H1 (cell line): ENCODE measurements around the gene KATNIP. TPM values are rescaled to one million over a fixed set of nuclear protein-coding genes. Genes with fewer than 3 reads are reported as not detected.

ENCODE experiments used
- CTCF ChIA-PET: fragments of 300-600 bp; sonication (Branson Sonifier 250); formaldehyde crosslinking; loops from one replicate; lab custom pipeline; 2021; ENCODE audit not compliant: partially characterized antibody; lab: Charles Lee
- POLR2A ChIA-PET: fragments of 300-600 bp; sonication (Branson Sonifier 250); formaldehyde crosslinking; loops from one replicate; lab custom pipeline; 2021; ENCODE audit warnings: inconsistent platforms; ENCODE audit not compliant: partially characterized antibody; lab: Charles Lee
- DNase-seq, 2 experiments: peaks; one replicate each; pipeline versions ENCODE4 v3.0.0 to v3.0.0-alpha.2; 2010 to 2022; ENCODE audit warnings: low spot score in 2 of 2, low read depth in 1 of 2, mixed read lengths in 1 of 2
- FAIRE-seq: peaks from 2 replicates; lab custom pipeline; 2011; peaks lifted over from hg19 to GRCh38; lab: Jason Lieb, UNC
- H2AFZ ChIP-seq: 2 replicates; pipeline ENCODE4 v1.8.1; 2012; ENCODE audit warnings: low read length, inconsistent platforms
- H2AK5ac ChIP-seq: 2 replicates; pipeline ENCODE4 v1.6.1; 2013; ENCODE audit warnings: low read depth, low read length
- H2BK120ac ChIP-seq: replicated peaks from 2 replicates; pipeline ENCODE3; 2013; ENCODE audit warnings: low read depth, low read length, inconsistent platforms
- H2BK12ac ChIP-seq: 2 replicates; pipeline ENCODE4 v1.6.1; 2013; ENCODE audit warnings: low read depth, low read length
- H2BK15ac ChIP-seq: 2 replicates; pipeline ENCODE4 v1.6.1; 2013; ENCODE audit warnings: low read length
- H2BK20ac ChIP-seq: 2 replicates; pipeline ENCODE4 v1.6.1; 2013; ENCODE audit warnings: low read length
- H2BK5ac ChIP-seq: 2 replicates; pipeline ENCODE4 v1.6.1; 2013; ENCODE audit warnings: low read depth, low read length
- H3K14ac ChIP-seq: 2 replicates; pipeline ENCODE4 v1.6.1; 2013; ENCODE audit warnings: inconsistent platforms; ENCODE audit not compliant: insufficient read length
- H3K18ac ChIP-seq: 2 replicates; pipeline ENCODE4 v1.6.1; 2013; ENCODE audit warnings: low read length; ENCODE audit errors: extremely low read depth
- H3K23ac ChIP-seq: 2 replicates; pipeline ENCODE4 v1.6.1; 2013; ENCODE audit warnings: inconsistent platforms; ENCODE audit not compliant: insufficient read length
- H3K23me2 ChIP-seq: 2 replicates; pipeline ENCODE4 v1.6.1; 2013; ENCODE audit warnings: low read depth, low read length
- H3K27ac ChIP-seq: 2 replicates; pipeline ENCODE4 v1.6.1; 2011; ENCODE audit warnings: low read depth, low read length, inconsistent platforms
- H3K27me3 ChIP-seq, 4 experiments: replicated peaks in 1 of 4; 1 replicate in 1 of 4; 2 replicates in 3 of 4; pipeline versions ENCODE4 v1.6.1 to v1.8.1; 2011 to 2013; ENCODE audit warnings: low read length in 3 of 4, mild to moderate bottlenecking in 3 of 4, inconsistent platforms in 2 of 4, mixed read lengths in 2 of 4, moderate library complexity in 1 of 4; ENCODE audit not compliant: control insufficient read depth in 3 of 4, insufficient read depth in 3 of 4; ENCODE audit errors: extremely low read depth in 1 of 4
- H3K36me3 ChIP-seq, 4 experiments: 2 replicates each; pipeline versions ENCODE4 v1.6.1 to v1.8.1; 2011 to 2013; ENCODE audit warnings: mild to moderate bottlenecking in 4 of 4, low read length in 3 of 4, moderate library complexity in 2 of 4, control low read depth in 1 of 4, inconsistent platforms in 1 of 4; ENCODE audit not compliant: insufficient read depth in 4 of 4, control insufficient read depth in 2 of 4
- H3K4ac ChIP-seq: replicated peaks from 2 replicates; pipeline ENCODE3; 2013; ENCODE audit warnings: low read length, low read depth, mixed read lengths, inconsistent platforms; ENCODE audit not compliant: insufficient read length
- H3K4me1 ChIP-seq, 4 experiments: replicated peaks in 1 of 4; 1 replicate in 1 of 4; 2 replicates in 3 of 4; pipeline versions ENCODE4 v1.6.1 to v1.8.1; 2011 to 2013; ENCODE audit warnings: low read length in 3 of 4, inconsistent platforms in 2 of 4, mixed read lengths in 1 of 4; ENCODE audit not compliant: insufficient read depth in 4 of 4, control insufficient read depth in 3 of 4
- H3K4me2 ChIP-seq, 2 experiments: 2 replicates each; pipeline versions ENCODE4 v1.6.1 to v1.8.1; 2011 to 2013; ENCODE audit warnings: low read depth in 2 of 2, low read length in 2 of 2, control low read depth in 1 of 2, inconsistent platforms in 1 of 2, mild to moderate bottlenecking in 1 of 2; ENCODE audit not compliant: insufficient read depth in 1 of 2
- H3K4me3 ChIP-seq, 4 experiments: fragments of 200-600, 300-600 bp in 1 of 4; sonication (generic), shearing (Covaris generic), sonication (Bioruptor Twin) in 1 of 4; 2 replicates each; pipeline versions ENCODE4 v1.5.1 to v1.8.1; 2011 to 2016; ENCODE audit warnings: low read length in 4 of 4, low read depth in 3 of 4, control low read depth in 2 of 4, inconsistent platforms in 2 of 4, mild to moderate bottlenecking in 2 of 4, mixed read lengths in 1 of 4, moderate library complexity in 1 of 4; ENCODE audit not compliant: insufficient read depth in 2 of 4; ENCODE audit errors: extremely low read depth in 1 of 4
- H3K56ac ChIP-seq: replicated peaks from 2 replicates; pipeline ENCODE3; 2013; ENCODE audit warnings: low read depth, mild to moderate bottlenecking, mixed read lengths, low read length, inconsistent platforms; ENCODE audit not compliant: insufficient read length
- H3K79me1 ChIP-seq: 2 replicates; pipeline ENCODE4 v1.6.1; 2013; ENCODE audit warnings: low read depth, low read length, control low read depth
- H3K79me2 ChIP-seq, 2 experiments: 2 replicates each; pipeline versions ENCODE4 v1.6.1 to v1.8.1; 2012 to 2013; ENCODE audit warnings: low read length in 2 of 2, mild to moderate bottlenecking in 2 of 2, inconsistent platforms in 1 of 2; ENCODE audit not compliant: insufficient read depth in 2 of 2, control insufficient read depth in 1 of 2
- H3K9ac ChIP-seq, 4 experiments: replicated peaks in 1 of 4; 1 replicate in 1 of 4; 2 replicates in 3 of 4; pipeline versions ENCODE4 v1.6.1 to v1.8.1; 2011 to 2013; ENCODE audit warnings: low read depth in 3 of 4, low read length in 3 of 4, control low read depth in 2 of 4, mild to moderate bottlenecking in 2 of 4, moderate library complexity in 2 of 4, inconsistent platforms in 1 of 4; ENCODE audit errors: extremely low read depth in 1 of 4
- H3K9me3 ChIP-seq, 2 experiments: 2 replicates each; pipeline versions ENCODE4 v1.6.1 to v1.8.1; 2012 to 2013; ENCODE audit warnings: mild to moderate bottlenecking in 2 of 2, moderate library complexity in 2 of 2, control low read depth in 1 of 2, inconsistent platforms in 1 of 2, low read depth in 1 of 2, low read length in 1 of 2, mixed read lengths in 1 of 2; ENCODE audit not compliant: insufficient read depth in 2 of 2
- H4K20me1 ChIP-seq, 2 experiments: replicated peaks in 1 of 2; 2 replicates each; pipeline versions ENCODE3 to v1.8.1; 2011 to 2013; ENCODE audit warnings: inconsistent platforms in 2 of 2, low read length in 2 of 2, mild to moderate bottlenecking in 1 of 2; ENCODE audit not compliant: insufficient read depth in 2 of 2, control insufficient read depth in 1 of 2
- H4K5ac ChIP-seq: 2 replicates; pipeline ENCODE4 v1.6.1; 2013; ENCODE audit warnings: low read length, low read depth, mixed read lengths, inconsistent platforms; ENCODE audit not compliant: insufficient read length
- H4K8ac ChIP-seq: 2 replicates; pipeline ENCODE4 v1.8.0; 2013; ENCODE audit warnings: mild to moderate bottlenecking, moderate library complexity, low read length, inconsistent platforms; ENCODE audit not compliant: insufficient read depth; ENCODE audit errors: extremely low read depth
- H4K91ac ChIP-seq: replicated peaks from 2 replicates; pipeline ENCODE3; 2013; ENCODE audit warnings: low read length, mixed read lengths, inconsistent platforms; ENCODE audit not compliant: insufficient read length
- CBX8 ChIP-seq: fragments of 300-800, 300-1000 bp; sonication (generic); IDR thresholded peaks from 2 replicates; pipeline ENCODE4 v1.7.1; 2016; ENCODE audit warnings: low read depth, low read length, borderline replicate concordance
- CHD2 ChIP-seq: IDR thresholded peaks from 2 replicates; pipeline ENCODE4 v1.6.1; 2012; ENCODE audit warnings: low read length, improper control_type of control experiment
- EGR1 ChIP-seq: IDR thresholded peaks from 2 replicates; pipeline ENCODE4 v1.6.1; 2011; ENCODE audit warnings: low read depth, low read length, borderline replicate concordance
- KDM1A ChIP-seq: fragments of 200-600, 300-600 bp; sonication (generic); IDR thresholded peaks from 2 replicates; pipeline ENCODE4 v1.7.1; 2016; ENCODE audit warnings: mild to moderate bottlenecking, low read length, borderline replicate concordance
- POLR2AphosphoS5 ChIP-seq: IDR thresholded peaks from 2 replicates; pipeline ENCODE4 v1.6.1; 2011; ENCODE audit warnings: low read depth, low read length
- RBBP5 ChIP-seq: IDR thresholded peaks from 2 replicates; pipeline ENCODE4 v1.7.1; 2012; ENCODE audit warnings: low read depth, mild to moderate bottlenecking, inconsistent platforms, low read length, moderate library complexity, borderline replicate concordance
- RNF2 ChIP-seq: fragments of 200-900, 300-1000 bp; sonication (generic); IDR thresholded peaks from 2 replicates; pipeline ENCODE4 v1.7.1; 2016; ENCODE audit warnings: borderline replicate concordance, low read depth, mild to moderate bottlenecking, antibody characterized with exemption, low read length; ENCODE audit not compliant: poor library complexity, severe bottlenecking; ENCODE audit errors: missing control alignments
- SIX5 ChIP-seq: IDR thresholded peaks from 2 replicates; pipeline ENCODE4 v1.6.1; 2011; ENCODE audit warnings: mild to moderate bottlenecking, low read depth, low read length
- SP2 ChIP-seq: IDR thresholded peaks from 2 replicates; pipeline ENCODE4 v1.6.1; 2012; ENCODE audit warnings: mild to moderate bottlenecking, low read length, inconsistent platforms
- TEAD4 ChIP-seq: IDR thresholded peaks from 2 replicates; pipeline ENCODE4 v1.6.1; 2012; ENCODE audit warnings: low read depth, low read length, inconsistent platforms, mixed read lengths
- WGBS, 2 experiments: shearing (Covaris generic) in 1 of 2; methylation state at CpG; one replicate each; pipeline versions ENCODE4 v1.1.6 to v1.1.7; 2013 to 2015; ENCODE audit warnings: low lambda C conversion rate in 2 of 2, mixed read lengths in 2 of 2, inconsistent platforms in 1 of 2, low coverage in 1 of 2, missing lambda C conversion rate in 1 of 2; ENCODE audit not compliant: insufficient replicate concordance in 2 of 2, insufficient coverage in 1 of 2, insufficient read length in 1 of 2; ENCODE audit errors: extremely low coverage in 1 of 2, missing lambda C conversion rate in 1 of 2; 5-methylcytosine and 5-hydroxymethylcytosine counted together
- polyA plus RNA-seq, 7 experiments: library from polyadenylated mRNA; depleted of rRNA in 3 of 7; stranded (reverse) in 5 of 7; unstranded in 2 of 7; fragments of >200 nt in 5 of 7; fragments of 200-250 nt in 2 of 7; gene quantifications; 1 replicate in 5 of 7; 2 replicates in 1 of 7; 4 replicates in 1 of 7; pipeline versions ENCODE4 v1.2.1 to v1.2.3, GENCODE V29; 2011 to 2013; ENCODE audit warnings: missing spikeins in 2 of 7, mixed read lengths in 2 of 7
- total RNA-seq: library from RNA; stranded (reverse); fragmentation: NEBNext Ultra II Directional; extraction: Animal tissue kit (Norgen Biotek cat#: 25700); gene quantifications from 2 replicates; pipeline ENCODE4 v1.2.1, GENCODE V29; 2021
- TF ChIP-seq, protein P1 (sequence below): IDR thresholded peaks from 2 replicates; pipeline ENCODE4 v1.6.1; 2011; ENCODE audit warnings: low read depth, mild to moderate bottlenecking, low read length; ENCODE audit not compliant: insufficient read depth

KATNIP gene
- total and polyA plus RNA-seq, 2 of the 8 experiments (the other 6 are each of a cell fraction or from before 2014, with no cell fraction given) = 7.9 to 20.0 TPM

- POLR2A ChIA-PET = interaction anchor here (0.6 to 1.1 kb wide), 2 partner anchors 13 to 35 kb away, joined by 3 to 4 read pairs; no protein-coding TSS in a partner anchor
- no peak for FAIRE-seq
Measured at GRCh38 chr16:27564224-27564623, 14.3 kb downstream of the KATNIP start.

More at GRCh38 chr16:27564224-27564623, 14.3 kb downstream of the KATNIP start:
- no peaks in the 10 kb centered on the region for H3K27me3 ChIP-seq
- no peak overlapping the region for H3K9ac ChIP-seq
- H2BK20ac ChIP-seq = no peak overlapping the region
- H4K20me1 ChIP-seq = peaks cover 0 to 3% of the 10 kb centered on the region in 2 experiments
- no peak overlapping the region for H4K91ac ChIP-seq
- no peak overlapping the region for H3K4me3 ChIP-seq
- H2BK5ac ChIP-seq = no peak overlapping the region
- H3K79me1 ChIP-seq = peaks cover 3% of the 10 kb centered on the region; the same call in 1 of the 2 replicates
- H3K14ac ChIP-seq = no peak overlapping the region
- CTCF ChIA-PET = interaction anchor here (0.7 kb wide), 1 partner anchor 14 kb away, joined by 3 read pairs; the partner anchor contains the start of genes GTF3C1 and KATNIP
- no peak overlapping the region for H3K56ac ChIP-seq
- no peak overlapping the region for H2AK5ac ChIP-seq
- TF ChIP-seq SIX5 (no peak), TEAD4 (no peak), RBBP5 (no peak), POLR2AphosphoS5 (no peak), CHD2 (no peak), CBX8 (no peak), EGR1 (no peak), SP2 (no peak), RNF2 (no peak), KDM1A (no peak)
- TF ChIP-seq, protein P1, sequence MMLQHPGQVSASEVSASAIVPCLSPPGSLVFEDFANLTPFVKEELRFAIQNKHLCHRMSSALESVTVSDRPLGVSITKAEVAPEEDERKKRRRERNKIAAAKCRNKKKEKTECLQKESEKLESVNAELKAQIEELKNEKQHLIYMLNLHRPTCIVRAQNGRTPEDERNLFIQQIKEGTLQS = no peak
- H3K4me1 ChIP-seq = no peaks in the 10 kb centered on the region
- no peaks in the 10 kb centered on the region for H3K9me3 ChIP-seq
- no peak overlapping the region for H2AFZ ChIP-seq
- no peak overlapping the region for H3K23ac ChIP-seq
- no peak overlapping the region for H3K27ac ChIP-seq
- H3K18ac ChIP-seq = no peak overlapping the region
- no peaks in the 10 kb centered on the region for H3K79me2 ChIP-seq
- H2BK120ac ChIP-seq = no peak overlapping the region
- no peak for DNase-seq
- H4K8ac ChIP-seq = no peak overlapping the region
- no peak overlapping the region for H2BK15ac ChIP-seq
- H3K4ac ChIP-seq = no peak overlapping the region
- 97% methylated on average over 5 of the region's 5 CpGs; no CpG with 5 or more reads in 1 of the 2 experiments for WGBS, 2 experiments
- H3K36me3 ChIP-seq = no peaks in the 10 kb centered on the region
- no peak overlapping the region for H2BK12ac ChIP-seq
- H3K4me2 ChIP-seq = no peak overlapping the region
- no peak overlapping the region for H4K5ac ChIP-seq
- no peaks in the 10 kb centered on the region for H3K23me2 ChIP-seq
